MG63 (cell line): Measurements from ENCODE around the gene ECE2. TPM values are rescaled to one million over a fixed set of nuclear protein-coding genes. Genes with fewer than 3 reads are reported as not detected.

Experiments used
- DNase-seq: peaks from one replicate; pipeline ENCODE4 v3.0.0-alpha.2; 2020
- H3K27me3 ChIP-seq: fragments of 250-450 bp; sonication (Bioruptor Pico); 2 replicates; pipeline ENCODE4 v1.5.1; 2020; ENCODE audit warnings: mild to moderate bottlenecking, moderate library complexity
- H3K36me3 ChIP-seq: fragments of 250-450 bp; sonication (Bioruptor Pico); 2 replicates; pipeline ENCODE4 v1.5.1; 2020; ENCODE audit warnings: mild to moderate bottlenecking, moderate library complexity
- H3K4me3 ChIP-seq: fragments of 250-450 bp; sonication (Bioruptor Pico); 2 replicates; pipeline ENCODE4 v1.5.1; 2020; ENCODE audit warnings: mild to moderate bottlenecking, moderate library complexity
- H3K9me3 ChIP-seq: fragments of 250-450 bp; sonication (Bioruptor Pico); 2 replicates; pipeline ENCODE4 v1.5.1; 2020; ENCODE audit warnings: mild to moderate bottlenecking, moderate library complexity
- total RNA-seq: library from RNA; depleted of rRNA; stranded (reverse); fragments of >200 nt; shearing (Covaris generic); gene quantifications from 2 replicates; pipeline ENCODE4 v1.2.3, GENCODE V29; 2014; ENCODE audit warnings: low replicate concordance

The ECE2 gene
- total RNA-seq, 1 experiment from 2014 or later = not detected

GRCh38 chr3:184315871-184316661 is 40.2 kb downstream of the ECE2 start:
- H3K27me3 ChIP-seq = 0 out of 2 replicates have a peak, but pooled peaks cover 2% of the 10 kb centered on the region
- no peak for DNase-seq
- H3K9me3 ChIP-seq = no peaks in the 10 kb centered on the region
- H3K4me3 ChIP-seq = peak overlapping the region; percentile 87
- H3K36me3 ChIP-seq = peaks cover 58% of the 10 kb centered on the region

DNA sequence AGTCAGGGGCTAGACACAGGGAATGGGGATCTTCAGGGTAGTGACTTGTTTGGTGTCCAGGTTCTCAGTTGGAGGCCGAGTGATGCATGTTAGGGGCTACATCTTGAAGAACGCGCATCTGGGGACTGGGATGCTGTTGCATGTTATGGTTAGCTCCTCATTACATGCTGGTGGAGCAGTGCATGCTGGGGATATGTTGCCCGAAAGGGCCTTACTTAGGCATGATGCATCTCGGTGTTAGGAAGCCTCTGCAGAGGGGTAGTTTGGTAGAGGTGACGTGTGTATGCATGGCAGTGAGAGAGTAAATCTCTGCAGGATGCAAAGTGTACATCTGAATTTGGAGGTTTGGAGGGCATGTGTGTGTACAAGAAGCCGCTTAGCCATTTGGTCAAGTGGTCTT is 41.0 kb downstream of the ECE2 start:
- Histone ChIP-seq H3K9me3 (no peaks in the 10 kb centered on the region), H3K27me3 (0 out of 2 replicates have a peak, but pooled peaks cover 2% of the 10 kb centered on the region), H3K36me3 (peaks cover 65% of the 10 kb centered on the region), H3K4me3 (peak overlapping the region; percentile 87)
- DNase-seq = no peak

GRCh38 chr3:184317201-184317600 is 41.4 kb downstream of the ECE2 start:
- peak overlapping the region; percentile 87 for H3K4me3 ChIP-seq
- H3K36me3 ChIP-seq = peaks cover 69% of the 10 kb centered on the region
- H3K27me3 ChIP-seq = 0 out of 2 replicates have a peak, but pooled peaks cover 2% of the 10 kb centered on the region
- no peak for DNase-seq
- H3K9me3 ChIP-seq = no peaks in the 10 kb centered on the region

DNA sequence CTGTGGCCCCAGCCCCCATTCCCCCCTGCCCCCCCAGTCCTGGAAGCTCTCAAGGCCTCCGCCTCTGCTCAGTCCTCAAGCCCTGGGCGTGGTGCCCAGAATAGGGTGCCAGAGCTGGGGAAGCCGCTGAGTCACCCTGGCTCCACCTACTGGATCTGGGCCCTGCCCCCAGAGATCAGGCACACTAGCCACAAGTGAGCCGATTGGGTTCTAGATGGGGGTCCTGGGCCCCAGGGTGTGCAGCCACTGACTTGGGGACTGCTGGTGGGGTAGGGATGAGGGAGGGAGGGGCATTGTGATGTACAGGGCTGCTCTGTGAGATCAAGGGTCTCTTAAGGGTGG is 44.3 kb downstream of the ECE2 start:
- Histone ChIP-seq H3K27me3 (0 out of 2 replicates have a peak, but pooled peaks cover 2% of the 10 kb centered on the region), H3K9me3 (no peaks in the 10 kb centered on the region), H3K4me3 (peak overlapping the region; percentile 32), H3K36me3 (peaks cover 97% of the 10 kb centered on the region)
- peak; percentile 99 for DNase-seq

GRCh38 chr3:184321666-184322065 is 45.8 kb downstream of the ECE2 start:
- Histone ChIP-seq H3K4me3 (no peak overlapping the region), H3K9me3 (no peaks in the 10 kb centered on the region), H3K27me3 (0 out of 2 replicates have a peak, but pooled peaks cover 2% of the 10 kb centered on the region), H3K36me3 (peaks cover 97% of the 10 kb centered on the region)
- DNase-seq = no peak

DNA sequence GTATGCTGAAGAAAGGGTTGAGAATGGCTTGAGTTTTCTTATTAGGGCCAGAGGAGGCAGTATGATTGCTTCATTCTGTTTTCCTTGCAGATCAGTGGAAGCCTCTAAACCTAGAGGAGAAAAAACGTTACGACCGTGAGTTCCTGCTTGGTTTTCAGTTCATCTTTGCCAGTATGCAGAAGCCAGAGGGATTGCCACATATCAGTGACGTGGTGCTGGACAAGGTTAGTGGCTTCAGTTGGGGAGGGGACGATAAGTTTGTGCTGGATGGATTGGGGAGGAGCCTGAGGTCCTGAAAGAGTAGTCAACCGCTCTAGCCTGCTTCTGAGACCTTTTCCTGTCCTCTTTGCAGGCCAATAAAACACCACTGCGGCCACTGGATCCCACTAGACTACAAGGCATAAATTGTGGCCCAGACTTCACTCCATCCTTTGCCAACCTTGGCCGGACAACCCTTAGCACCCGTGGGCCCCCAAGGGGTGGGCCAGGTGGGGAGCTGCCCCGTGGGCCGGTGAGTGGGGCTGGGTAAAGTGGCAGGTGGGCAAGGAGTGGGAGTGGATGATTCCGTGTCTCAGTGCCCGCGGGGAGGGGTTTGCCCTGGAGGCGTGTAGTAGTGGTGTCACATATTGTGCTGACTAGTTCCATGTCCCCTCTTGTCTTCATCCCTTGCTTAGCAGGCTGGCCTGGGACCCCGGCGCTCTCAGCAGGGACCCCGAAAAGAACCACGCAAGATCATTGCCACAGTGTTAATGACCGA is 47.1 kb downstream of the ECE2 start:
- no peak for DNase-seq
- peaks cover 97% of the 10 kb centered on the region for H3K36me3 ChIP-seq

DNA sequence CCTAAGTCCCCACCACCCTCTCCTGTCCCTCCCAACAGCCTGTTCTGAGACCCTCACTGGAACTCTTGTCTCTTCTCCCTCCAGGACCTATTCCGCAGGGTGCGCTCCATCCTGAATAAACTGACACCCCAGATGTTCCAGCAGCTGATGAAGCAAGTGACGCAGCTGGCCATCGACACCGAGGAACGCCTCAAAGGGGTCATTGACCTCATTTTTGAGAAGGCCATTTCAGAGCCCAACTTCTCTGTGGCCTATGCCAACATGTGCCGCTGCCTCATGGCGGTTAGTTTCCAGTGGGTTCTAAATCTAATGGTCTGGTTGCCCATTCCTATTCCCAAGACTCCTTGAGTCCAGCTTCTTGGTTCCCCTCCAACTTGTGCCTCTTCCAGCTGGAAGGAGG is 47.9 kb downstream of the ECE2 start:
- H3K27me3 ChIP-seq = 0 out of 2 replicates have a peak, but pooled peaks cover 2% of the 10 kb centered on the region
- no peak overlapping the region for H3K4me3 ChIP-seq
- peaks cover 97% of the 10 kb centered on the region for H3K36me3 ChIP-seq

More for the DNA sequence above, 47.1 kb downstream of the ECE2 start:
- Histone ChIP-seq H3K4me3 (no peak overlapping the region), H3K27me3 (0 out of 2 replicates have a peak, but pooled peaks cover 2% of the 10 kb centered on the region), H3K9me3 (no peaks in the 10 kb centered on the region)

GRCh38 chr3:184325269-184325668 is 49.4 kb downstream of the ECE2 start:
- Histone ChIP-seq H3K36me3 (peaks cover 100% of the 10 kb centered on the region), H3K4me3 (no peak overlapping the region), H3K9me3 (no peaks in the 10 kb centered on the region), H3K27me3 (no peaks in the 10 kb centered on the region)
- no peak for DNase-seq

More for the DNA sequence above, 47.9 kb downstream of the ECE2 start:
- DNase-seq = no peak
- H3K9me3 ChIP-seq = no peaks in the 10 kb centered on the region

DNA sequence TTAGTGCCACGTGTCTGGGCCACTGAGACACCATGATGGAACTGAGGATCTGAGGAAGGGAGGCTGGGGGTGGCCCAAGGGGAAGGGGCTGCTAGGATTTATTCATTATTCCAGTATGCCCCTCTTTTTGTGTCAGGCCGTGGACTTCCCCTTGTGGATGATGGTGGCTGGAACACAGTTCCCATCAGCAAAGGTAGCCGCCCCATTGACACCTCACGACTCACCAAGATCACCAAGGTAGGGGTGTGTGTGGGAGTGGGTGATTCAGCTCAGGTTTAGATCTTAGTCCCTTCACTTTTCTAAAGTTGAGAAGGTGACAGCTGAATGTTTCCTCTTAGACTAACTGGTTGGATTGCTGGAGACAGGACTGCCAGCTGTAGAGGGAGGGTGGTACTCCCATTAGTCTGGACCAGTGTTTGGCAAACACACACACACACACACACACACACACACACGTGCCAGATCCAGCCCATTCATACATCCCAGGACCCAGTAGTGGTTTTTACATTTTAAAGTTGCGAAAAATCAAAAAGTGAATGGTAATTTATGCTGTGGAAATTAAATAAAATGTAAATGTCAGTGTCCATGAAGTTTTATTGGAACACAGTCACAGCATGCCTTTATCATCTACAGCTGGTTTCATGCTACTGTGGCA is 50.0 kb downstream of the ECE2 start:
- peaks cover 100% of the 10 kb centered on the region for H3K36me3 ChIP-seq
- H3K9me3 ChIP-seq = no peaks in the 10 kb centered on the region
- H3K27me3 ChIP-seq = no peaks in the 10 kb centered on the region
- H3K4me3 ChIP-seq = no peak overlapping the region
- DNase-seq = no peak

DNA sequence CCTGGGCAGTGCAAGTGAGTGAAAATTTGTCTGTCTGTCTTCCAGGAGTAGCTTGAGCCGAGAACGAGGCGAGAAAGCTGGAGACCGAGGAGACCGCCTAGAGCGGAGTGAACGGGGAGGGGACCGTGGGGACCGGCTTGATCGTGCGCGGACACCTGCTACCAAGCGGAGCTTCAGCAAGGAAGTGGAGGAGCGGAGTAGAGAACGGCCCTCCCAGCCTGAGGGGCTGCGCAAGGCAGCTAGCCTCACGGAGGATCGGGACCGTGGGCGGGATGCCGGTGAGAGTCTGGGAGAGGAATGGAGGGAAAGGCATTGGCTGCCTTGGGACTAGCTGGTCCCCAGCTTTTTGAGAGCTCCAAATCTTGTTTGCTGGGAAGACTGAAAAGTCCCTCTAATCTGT is 51.3 kb downstream of the ECE2 start:
- no peak overlapping the region for H3K4me3 ChIP-seq
- no peak for DNase-seq
- no peaks in the 10 kb centered on the region for H3K9me3 ChIP-seq
- H3K36me3 ChIP-seq = peaks cover 100% of the 10 kb centered on the region
- H3K27me3 ChIP-seq = no peaks in the 10 kb centered on the region

- H3K36me3 ChIP-seq = peaks cover 100% of the 10 kb centered on the region
- no peaks in the 10 kb centered on the region for H3K9me3 ChIP-seq
- DNase-seq = no peak
- H3K27me3 ChIP-seq = no peaks in the 10 kb centered on the region
- H3K4me3 ChIP-seq = no peak overlapping the region
These were observed 52.7 kb downstream of the ECE2 start for GRCh38 chr3:184328516-184328915.

DNA sequence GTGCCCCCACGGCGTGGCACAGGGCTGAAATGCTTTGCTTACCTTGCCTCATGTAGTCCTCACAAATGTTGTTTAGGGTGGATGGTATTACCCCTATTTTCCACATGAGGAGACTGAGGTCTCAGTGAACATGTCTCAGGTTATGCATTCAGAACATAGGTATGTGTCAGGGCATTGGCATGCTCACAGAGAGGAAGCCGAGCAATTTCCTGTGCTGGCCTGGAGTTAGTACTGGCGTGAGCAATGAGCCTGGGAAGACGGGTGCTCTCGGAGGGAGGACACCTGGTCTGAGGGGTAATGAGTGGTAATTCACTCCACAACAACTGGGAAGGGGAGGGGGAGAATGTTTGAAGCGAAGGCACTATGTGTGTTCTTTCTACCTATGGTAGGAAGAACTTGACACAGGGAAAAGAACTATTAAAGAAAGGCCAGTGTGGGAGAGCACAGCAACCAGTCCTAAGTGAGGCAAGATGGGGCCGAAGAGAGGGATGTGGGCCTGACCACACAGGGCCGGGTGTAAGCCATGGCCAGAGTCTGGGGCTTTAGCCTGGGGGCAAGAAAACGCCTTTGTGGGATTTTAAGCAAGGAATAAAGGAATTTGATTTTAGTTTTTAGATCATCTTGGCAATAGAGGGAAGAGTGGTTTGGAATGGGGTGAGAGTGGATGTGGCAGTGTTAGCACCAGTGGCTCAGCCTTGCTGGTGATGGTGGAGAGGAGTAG is 56.7 kb downstream of the ECE2 start:
- Histone ChIP-seq H3K36me3 (peaks cover 90% of the 10 kb centered on the region), H3K9me3 (no peaks in the 10 kb centered on the region)
- peak; percentile 72 for DNase-seq

DNA sequence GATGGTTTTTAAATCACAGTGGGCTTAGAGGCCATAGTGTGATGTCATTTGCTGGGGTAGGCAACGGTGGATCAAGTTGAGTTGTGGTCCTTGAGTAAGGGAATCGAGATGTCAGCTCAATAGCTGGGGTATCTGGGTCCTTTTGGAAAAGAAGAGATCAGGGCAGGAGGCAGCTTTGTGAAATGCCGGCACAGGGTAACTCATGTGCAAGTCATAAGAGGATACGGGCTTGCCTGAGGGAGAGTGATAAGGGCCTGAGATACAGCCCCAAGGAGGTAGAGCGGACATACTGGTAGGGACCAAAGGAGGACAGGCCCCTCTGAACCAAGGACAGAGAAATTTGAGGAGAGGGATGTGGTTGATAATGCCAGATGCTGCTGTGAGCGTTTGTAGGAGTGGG is 57.4 kb downstream of the ECE2 start:
- Histone ChIP-seq H3K27me3 (no peaks in the 10 kb centered on the region), H3K4me3 (no peak overlapping the region), H3K9me3 (no peaks in the 10 kb centered on the region), H3K36me3 (peaks cover 84% of the 10 kb centered on the region)
- no peak for DNase-seq

More for the DNA sequence above, 56.7 kb downstream of the ECE2 start:
- Histone ChIP-seq H3K27me3 (no peaks in the 10 kb centered on the region), H3K4me3 (no peak overlapping the region)

DNA sequence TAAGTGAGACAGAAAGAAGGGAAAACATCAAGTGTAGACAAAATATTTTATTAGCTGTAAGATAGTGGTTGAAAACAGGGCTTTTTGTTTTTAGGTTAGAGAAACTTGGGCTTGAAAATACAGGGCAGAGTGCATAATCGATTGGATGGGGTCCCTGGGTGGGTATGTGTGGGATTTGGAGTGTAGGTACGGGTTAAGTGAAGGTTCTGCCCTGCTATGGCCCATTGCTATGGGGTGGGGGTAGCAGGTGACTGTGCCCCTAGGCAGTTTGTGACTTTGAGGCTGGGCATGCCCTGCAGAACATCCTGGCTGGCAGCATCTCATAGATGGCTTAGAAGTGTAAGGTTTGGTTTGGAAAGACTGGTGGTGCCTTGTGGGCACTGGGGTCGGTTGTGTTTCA is 57.9 kb downstream of the ECE2 start:
- no peaks in the 10 kb centered on the region for H3K9me3 ChIP-seq
- peaks cover 79% of the 10 kb centered on the region for H3K36me3 ChIP-seq

GRCh38 chr3:184334470-184335158 is 58.8 kb downstream of the ECE2 start:
- peak; percentile 59 for DNase-seq
- no peaks in the 10 kb centered on the region for H3K9me3 ChIP-seq
- no peak overlapping the region for H3K4me3 ChIP-seq
- H3K36me3 ChIP-seq = peaks cover 73% of the 10 kb centered on the region
- no peaks in the 10 kb centered on the region for H3K27me3 ChIP-seq

More for the DNA sequence above, 57.9 kb downstream of the ECE2 start:
- Histone ChIP-seq H3K27me3 (no peaks in the 10 kb centered on the region), H3K4me3 (no peak overlapping the region)
- DNase-seq = no peak

GRCh38 chr3:184335291-184335660 is 59.5 kb downstream of the ECE2 start:
- Histone ChIP-seq H3K36me3 (peaks cover 66% of the 10 kb centered on the region), H3K4me3 (peak overlapping the region; percentile 52), H3K27me3 (no peaks in the 10 kb centered on the region), H3K9me3 (no peaks in the 10 kb centered on the region)
- DNase-seq = no peak
